Kidney glomerular epithelial cell (primary cell): Measurements from ENCODE around the gene OPRL1.

Source experiments
- DNase-seq: peaks from one replicate; lab custom pipeline; 2025; lab: John Stamatoyannopoulos, UW

Gene OPRL1

DNA sequence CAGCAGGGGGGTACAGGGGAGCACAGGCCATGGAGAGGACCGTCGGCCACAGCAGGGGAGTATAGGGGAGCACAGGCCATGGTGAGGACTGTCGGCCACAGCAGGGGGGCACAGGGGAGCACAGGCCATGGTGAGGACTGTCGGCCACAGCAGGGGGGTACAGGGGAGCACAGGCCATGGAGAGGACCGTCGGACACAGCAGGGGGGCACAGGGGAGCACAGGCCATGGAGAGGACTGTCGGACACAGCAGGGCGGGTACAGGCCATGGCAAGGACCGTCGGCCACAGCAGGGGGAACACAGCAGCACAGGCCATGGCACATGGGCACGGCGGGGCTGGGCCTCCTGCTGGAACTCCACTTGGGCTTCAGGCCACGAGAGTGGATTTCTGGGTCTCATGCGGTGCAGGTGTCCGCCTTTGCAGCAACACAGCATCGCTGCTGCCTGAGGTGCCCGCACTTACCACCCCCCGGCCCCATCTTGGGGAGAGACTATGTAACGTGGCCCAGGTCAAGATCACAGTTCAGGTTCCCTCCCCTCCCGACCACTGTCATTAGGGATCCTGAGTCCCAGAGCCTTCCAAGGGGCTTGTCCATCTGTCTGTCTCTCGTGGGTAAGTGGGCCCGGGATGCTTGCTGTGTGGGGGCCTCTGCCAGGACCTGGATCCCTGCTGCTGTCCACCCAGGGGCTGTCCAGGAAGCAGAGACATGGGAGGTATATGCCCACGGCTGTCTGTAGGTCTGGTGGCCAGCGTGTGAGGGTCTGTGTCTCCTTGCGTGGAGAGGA lies 25.0 kb downstream of the OPRL1 start:
- DNase-seq, result no peak

DNA sequence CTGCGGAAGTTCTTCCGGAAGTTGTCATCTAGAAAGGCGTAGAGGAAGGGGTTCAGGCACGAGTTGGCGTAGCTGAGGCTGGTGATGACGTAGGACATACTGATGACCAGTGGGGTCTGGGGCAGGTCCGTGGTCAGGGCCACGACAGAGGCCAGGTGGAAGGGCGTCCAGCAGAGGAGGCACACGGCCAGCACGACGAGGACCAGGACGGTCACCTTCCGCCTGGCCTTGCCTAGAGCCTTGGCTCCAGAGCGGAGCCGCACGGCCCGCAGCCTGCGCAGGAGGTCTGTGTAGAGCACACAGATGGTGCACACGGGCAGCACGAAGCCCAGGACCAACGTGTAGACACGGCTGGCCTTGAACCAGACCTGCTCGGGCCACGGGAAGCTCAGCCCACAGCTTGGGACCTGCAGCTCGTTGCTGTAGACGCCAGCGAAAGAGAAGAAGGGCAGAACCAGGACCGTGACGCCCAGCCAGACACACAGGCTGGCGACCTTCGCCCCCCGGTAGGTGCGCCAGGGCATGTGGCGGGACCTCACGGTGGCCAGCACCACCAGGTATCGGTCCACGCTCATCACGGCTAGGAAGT lies 26.1 kb downstream of the OPRL1 start:
- no peak for DNase-seq

- DNase-seq, result no peak
Measured at GRCh38 chr20:64106435-64106961, 26.6 kb downstream of the OPRL1 start.

DNA sequence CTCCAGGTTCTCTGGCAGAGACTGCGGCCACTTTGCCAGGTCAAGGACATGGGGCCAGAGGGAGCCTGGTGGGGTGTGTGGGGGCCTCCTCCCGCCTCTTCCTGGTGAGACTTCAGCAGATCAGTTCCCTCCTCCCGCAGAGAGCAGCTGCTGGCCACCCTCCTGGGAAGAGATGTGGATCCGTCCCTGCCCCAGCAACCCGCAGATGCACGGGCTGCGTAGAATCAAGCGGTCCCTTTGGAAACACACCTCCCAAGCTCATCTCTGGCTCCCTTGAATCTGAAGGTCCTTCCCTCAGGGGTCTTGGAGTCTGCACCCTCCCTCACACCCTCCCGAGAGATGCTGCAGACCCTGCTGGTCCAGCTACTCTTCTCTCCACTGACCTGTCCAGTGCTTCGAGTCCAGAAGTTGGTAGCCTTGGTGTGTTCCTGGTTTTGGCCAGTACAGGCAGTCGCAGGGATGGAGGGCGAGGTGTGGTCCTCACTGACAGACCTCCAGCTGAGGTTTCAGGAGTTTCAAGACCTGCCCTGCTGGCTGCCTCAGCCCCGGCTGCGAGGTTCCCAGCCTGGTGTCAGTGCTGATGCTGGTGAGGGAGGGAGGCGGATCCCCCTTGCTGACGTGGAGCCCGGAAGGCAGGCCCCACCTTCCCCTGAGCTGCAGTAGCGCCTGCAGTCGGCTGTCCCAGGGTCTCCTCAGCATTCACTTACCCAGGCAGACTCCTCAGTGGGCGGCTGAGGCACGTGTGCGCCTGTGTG lies 27.3 kb downstream of the OPRL1 start, which contains the start of gene NPBWR2:
Gene NPBWR2 (minus strand): TSS at position 585 of the 755 bp plus-strand sequence. CDS start 734 bp downstream, outside the sequence.
- no peak for DNase-seq

DNA sequence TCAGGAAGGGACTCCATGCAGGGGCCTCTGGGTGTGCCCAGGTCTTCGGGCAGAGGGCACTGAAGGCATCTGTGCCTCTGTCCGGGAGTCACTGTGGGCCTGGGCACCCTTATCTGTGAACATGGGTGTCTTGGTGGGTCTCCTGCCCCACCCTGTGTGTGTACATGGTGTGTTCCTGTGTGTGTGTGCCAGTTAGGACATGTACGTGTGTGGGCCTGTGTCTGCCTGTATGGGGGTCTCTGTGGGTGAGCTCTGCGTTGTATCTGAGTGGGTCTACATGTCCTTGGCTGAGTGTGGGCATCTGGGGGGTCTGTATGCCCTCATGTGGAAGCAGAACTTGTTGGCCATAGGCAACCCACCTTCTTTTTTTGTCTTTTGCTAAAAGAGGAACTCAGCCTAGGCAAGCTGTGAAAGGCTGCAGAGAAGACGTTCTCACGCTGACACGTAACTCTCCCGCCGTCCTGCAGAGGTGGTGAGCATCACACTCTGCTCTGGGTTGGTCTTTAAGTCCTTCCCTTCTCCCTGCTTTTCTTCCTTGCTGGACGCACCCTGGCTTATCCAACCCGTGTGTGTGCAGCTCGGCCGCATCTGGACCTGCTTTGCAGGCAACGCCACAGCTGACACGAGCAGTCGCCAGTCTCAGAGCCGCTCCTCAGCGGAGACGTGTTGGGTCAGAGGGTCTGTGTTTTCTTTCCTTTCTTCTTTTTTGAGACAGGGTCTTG lies 28.0 kb downstream of the OPRL1 start:
- DNase-seq, result no peak

GRCh38 chr20:64108731-64109681 lies 29.1 kb downstream of the OPRL1 start:
- no peak for DNase-seq

DNA sequence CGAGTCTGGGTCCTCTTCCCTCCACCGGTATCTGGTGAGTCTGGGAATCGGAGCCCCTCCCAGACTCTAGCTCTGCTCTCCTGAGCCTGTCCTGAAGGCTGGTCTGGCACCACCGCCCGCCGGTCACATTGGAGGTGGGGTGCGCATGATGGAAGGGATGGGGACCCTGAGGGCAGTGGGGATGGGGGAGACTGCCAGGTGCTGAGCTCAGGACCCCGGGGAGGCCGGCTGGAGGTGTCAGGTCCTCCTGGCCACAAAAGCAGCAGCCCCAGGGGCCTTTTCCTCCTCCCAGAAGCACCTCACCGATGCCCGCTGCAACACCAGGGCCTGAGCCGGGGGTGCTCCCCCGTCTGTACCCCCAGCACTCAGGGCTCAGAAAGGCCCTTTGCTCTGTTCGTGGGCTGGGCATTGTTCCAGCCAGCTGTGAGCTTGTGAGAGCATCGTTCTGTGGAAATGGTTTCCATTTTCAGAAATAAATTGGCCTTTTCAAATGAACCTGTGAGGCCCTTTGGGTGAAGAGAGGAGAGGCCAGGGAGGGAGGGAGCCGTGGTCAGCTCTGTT lies 30.0 kb downstream of the OPRL1 start:
- DNase-seq, result no peak

DNA sequence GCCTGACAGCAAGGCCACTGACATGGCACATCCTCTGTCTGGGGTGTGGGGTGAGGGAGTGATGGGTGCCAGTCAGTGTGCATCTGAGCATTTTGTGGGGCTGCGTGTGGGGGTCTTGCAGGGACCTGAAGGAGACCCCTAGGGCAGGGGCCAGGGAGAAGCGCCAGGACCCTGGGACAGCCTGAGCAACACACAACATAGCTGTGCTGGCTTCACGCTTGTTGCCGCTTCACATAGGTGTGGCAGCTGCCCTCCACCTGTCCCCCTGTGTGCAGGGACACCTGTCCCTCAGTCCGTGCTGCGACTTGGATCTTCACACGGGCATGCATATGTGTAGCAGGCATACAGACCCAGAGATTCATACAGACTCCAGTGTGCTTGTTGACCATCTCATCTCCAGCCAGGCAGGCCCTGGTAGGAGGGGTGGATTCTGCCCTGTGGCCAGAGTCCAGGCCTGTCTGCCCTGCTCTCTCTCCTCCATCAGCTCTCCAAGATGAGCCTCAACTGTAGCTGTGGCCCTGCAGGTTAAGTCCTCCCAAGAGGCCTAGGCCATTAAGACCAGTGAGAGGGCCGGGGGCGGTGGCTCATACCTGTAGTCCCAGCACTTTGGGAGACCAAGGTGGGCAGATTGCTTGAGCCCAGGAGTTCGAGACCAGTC lies 30.7 kb downstream of the OPRL1 start:
- no peak for DNase-seq

- no peak for DNase-seq
Measured at GRCh38 chr20:64111841-64112641, 32.2 kb downstream of the OPRL1 start.

DNA sequence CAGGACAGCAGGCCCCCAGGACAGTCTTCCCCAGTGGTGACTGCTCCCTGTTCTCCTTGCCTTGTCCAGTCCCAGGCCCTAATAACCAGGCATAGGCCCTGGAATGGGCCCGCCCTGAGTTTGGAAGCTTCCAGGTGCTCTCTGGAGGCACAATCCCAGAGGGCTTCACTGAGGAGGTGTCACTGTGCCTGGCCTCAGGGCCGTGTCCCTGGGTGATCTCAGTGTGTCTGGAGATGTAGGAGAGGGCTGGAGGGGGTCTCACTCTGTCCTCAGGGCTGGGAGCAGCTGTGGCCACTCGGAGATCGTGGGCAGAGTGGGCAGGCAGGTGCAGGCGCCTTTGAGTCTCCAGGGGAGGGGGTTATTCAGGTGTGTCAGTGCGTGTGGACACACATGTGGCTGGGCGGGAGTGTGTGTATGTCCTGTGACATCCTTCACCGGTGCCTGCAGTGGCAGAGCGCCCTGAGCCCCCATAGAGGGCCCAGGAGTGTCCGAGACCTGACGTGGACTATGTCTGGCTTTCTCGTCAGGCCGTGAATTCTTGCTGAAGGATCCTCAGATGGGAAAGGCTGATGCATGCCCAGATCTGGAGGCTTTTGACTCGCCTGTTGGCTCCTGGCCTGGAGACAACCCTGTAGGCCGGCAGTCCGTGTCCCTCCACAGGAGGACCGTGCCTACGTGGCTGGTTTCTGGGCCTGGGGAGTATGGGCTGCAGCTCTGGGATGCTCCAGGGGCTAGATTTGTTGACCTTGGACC lies 33.0 kb downstream of the OPRL1 start:
- DNase-seq, result no peak

GRCh38 chr20:64113444-64113775 lies 33.5 kb downstream of the OPRL1 start:
- no peak for DNase-seq

GRCh38 chr20:64113796-64114355 lies 34.0 kb downstream of the OPRL1 start:
- no peak for DNase-seq

DNA sequence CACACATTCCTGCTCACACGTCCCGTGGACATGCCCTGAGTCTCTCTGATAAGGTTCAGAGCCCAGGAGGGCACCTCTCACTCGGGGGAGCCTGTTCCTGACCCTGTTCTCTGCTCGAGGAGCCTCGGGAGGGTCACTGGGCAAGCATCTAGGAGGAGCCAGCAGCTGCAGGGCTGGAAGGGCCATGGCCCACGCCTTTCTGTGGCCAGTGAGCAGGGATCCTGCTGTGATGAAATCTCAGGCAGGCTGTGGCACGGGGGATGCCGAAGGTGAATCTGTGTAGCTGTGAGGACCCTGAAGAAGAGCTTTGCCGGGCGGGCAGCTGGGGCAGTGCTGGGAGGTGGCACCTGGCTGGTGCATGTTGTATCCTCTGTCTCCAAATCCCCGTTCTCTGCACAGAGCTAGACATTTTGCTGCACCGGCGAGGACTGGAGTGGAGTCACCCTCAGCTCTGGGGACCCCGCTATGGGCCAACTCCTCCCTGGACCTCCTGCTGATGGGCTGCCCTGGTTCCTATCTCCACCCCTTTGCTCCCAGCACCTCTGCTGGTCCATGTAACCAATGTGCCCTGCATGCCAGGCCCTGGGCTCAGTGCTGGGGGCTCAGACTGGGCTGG lies 34.6 kb downstream of the OPRL1 start:
- no peak for DNase-seq

DNA sequence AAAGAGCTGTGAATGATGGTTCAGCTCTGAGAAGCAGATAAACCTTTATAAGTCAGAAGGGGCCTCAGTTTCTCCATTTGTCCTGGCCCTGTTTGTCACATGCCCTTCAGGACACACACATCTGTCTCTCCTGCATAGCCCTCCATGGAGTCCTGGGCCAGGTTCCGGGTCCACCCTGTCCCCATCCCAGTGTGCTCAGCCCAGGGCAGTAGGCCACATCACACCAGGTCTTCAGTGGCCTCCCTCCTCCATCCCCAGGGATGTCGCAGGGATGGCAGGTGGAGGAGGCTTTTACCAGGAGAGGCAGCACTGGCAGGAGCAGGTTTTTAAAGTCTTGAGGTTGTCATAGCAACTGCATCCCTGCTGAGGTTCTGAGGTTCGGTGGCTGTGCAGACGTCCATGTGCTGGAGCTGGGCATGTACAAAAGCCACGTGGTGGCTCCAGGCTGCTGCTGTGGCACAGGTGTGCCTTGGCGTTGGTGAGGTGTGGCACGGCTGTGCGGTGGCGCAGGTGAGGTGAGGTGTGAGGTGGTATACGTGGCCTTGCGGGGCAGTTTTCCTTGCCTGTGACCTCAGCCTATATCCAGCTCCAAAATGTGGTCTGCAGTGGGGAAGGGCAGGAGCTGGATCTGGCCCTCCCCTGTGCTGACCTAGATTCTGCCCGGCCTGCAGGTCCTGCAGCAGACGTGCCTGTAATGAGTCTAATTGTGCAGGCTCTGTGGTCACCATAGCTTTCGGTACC lies 35.5 kb downstream of the OPRL1 start:
- DNase-seq, result no peak

GRCh38 chr20:64116016-64116415 lies 36.1 kb downstream of the OPRL1 start:
- DNase-seq, result no peak

GRCh38 chr20:64116541-64117431 lies 36.9 kb downstream of the OPRL1 start:
- DNase-seq, result no peak
